ENCODE data around the gene MARCOL.

The MARCOL gene

DNA sequence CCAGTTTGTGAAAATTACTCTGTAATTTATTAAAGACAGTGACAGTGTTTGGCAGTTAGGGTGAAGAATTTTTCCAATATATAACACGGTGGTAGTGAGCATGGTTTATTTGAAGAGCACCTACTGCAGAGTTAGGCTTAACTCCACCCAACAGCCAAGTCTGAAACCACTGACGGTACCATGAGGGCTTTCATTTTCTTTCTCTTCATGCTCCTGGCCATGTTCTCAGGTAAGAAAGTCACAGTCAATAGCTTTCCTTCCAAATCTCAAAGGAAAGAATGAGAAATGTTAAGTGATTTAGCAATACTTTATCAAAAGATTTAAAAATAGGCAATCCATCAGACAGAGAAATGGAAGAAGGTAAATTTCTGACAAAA is at the start of gene MARCOL:
MARCOL (plus strand) TSS at position 108 of the 377 bp plus-strand sequence; CDS start at position 181, 73 bp downstream.
- no peak within 1 kb of the TSS for H3K4me3 ChIP-seq (replicated peaks; ENCODE audit: low read depth, low read length)
- no peak for DNase-seq (ENCODE audit: low read depth)
- no peak for TF ChIP-seq CTCF (IDR thresholded peaks at IDR 0.05; ENCODE audit: low read length, missing control alignments)

- no peak for TF ChIP-seq CTCF (IDR thresholded peaks at IDR 0.05; ENCODE audit: low read length, missing control alignments)
- no peak for DNase-seq (ENCODE audit: low read depth)
- no peak overlapping the region for H3K4me3 ChIP-seq (replicated peaks; ENCODE audit: low read depth, low read length)
These were observed 47.3 kb upstream of the MARCOL start for GRCh38 chr5:148191010-148191409.

GRCh38 chr5:148193202-148193601 is 45.1 kb upstream of the MARCOL start:
- no peak for TF ChIP-seq CTCF (IDR thresholded peaks at IDR 0.05; ENCODE audit: low read length, missing control alignments)
- no peak for DNase-seq (ENCODE audit: low read depth)

DNA sequence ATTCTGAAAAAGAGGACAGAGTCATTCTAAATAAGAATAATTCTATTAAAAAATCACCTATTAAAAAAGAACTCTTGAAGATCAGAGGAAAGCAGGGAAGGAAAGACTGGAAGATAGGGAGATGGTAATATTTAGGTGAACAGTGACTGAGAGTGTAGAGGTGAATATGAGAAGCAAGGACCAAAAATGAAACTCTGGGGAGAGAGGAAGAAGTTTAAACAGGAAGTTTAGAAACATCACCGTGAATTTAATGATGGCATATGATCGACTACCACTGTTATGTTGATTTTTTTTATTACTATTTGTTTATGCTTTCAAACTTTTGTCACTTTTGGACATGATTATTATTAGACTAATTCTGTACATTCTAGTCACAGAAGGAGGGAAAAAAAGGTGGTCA is 37.2 kb upstream of the MARCOL start:
- DNase-seq (ENCODE audit: low read depth), result no peak
- no peak for TF ChIP-seq CTCF (IDR thresholded peaks at IDR 0.05; ENCODE audit: low read length, missing control alignments)
- no peak overlapping the region for H3K4me3 ChIP-seq (replicated peaks; ENCODE audit: low read depth, low read length)

More at GRCh38 chr5:148193202-148193601, 45.1 kb upstream of the MARCOL start:
- H3K4me3 ChIP-seq (replicated peaks; ENCODE audit: low read depth, low read length), result no peak overlapping the region

- DNase-seq (ENCODE audit: low read depth), result no peak
- H3K4me3 ChIP-seq (replicated peaks; ENCODE audit: low read depth, low read length), result no peak within 1 kb of the TSS
- no peak for TF ChIP-seq CTCF (IDR thresholded peaks at IDR 0.05; ENCODE audit: low read length, missing control alignments)
These were observed 35.7 kb upstream of the MARCOL start, which contains the start of gene SPINK6 for GRCh38 chr5:148202531-148203203. SPINK6 (plus strand) TSS chr5:148203042; CDS start chr5:148203097, 55 bp downstream.

DNA sequence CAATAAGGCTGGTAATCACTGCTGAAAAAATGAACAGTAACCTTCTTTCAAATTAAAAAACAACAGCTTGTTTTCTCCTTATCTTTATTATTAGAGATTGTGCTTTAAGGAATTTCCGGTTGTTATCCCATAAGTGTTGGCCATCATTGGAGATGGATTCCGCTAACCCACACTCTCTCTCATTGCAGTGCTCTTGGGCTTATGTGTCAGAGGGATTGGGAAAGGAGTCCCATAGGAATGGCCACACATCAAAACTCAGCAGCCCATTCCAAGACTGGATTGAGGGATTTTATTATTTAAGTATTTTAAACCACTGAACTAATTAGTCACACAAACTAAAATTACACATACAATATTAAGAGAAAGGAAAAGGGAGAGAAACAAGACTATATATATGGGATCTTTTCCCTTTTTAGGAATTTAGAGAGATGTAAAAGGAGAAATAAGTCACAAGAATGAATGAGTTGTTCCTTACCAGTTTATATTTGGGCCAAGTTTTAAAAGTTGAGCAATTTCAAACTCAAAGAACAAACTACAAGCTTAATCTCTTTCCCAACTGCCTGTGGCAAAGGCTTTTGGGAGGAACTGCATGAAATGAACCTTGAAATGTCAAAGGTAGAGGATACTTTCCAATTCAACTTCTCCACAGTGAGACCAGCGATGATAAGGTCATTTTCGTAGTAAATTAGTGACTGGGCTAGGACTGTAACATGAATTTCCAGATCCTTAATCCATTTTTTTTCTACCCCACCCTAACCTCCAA is 33.1 kb upstream of the MARCOL start:
- H3K4me3 ChIP-seq (replicated peaks; ENCODE audit: low read depth, low read length), result no peak overlapping the region
- no peak for TF ChIP-seq CTCF (IDR thresholded peaks at IDR 0.05; ENCODE audit: low read length, missing control alignments)
- no peak for DNase-seq (ENCODE audit: low read depth)
